C4-2B (cell line): ENCODE measurements around the gene LGALS9.

Experiments
- ZFX ChIP-seq: fragments of 450-650 bp; IDR thresholded peaks from 2 replicates; pipeline ENCODE4 v1.6.1; 2017
- TF ChIP-seq, protein P1 (sequence below): fragments of 450-650 bp; conservative IDR thresholded peaks from 2 replicates; pipeline ENCODE4 v1.5.1; 2017; ENCODE audit warnings: mild to moderate bottlenecking

- TF ChIP-seq, protein P1, sequence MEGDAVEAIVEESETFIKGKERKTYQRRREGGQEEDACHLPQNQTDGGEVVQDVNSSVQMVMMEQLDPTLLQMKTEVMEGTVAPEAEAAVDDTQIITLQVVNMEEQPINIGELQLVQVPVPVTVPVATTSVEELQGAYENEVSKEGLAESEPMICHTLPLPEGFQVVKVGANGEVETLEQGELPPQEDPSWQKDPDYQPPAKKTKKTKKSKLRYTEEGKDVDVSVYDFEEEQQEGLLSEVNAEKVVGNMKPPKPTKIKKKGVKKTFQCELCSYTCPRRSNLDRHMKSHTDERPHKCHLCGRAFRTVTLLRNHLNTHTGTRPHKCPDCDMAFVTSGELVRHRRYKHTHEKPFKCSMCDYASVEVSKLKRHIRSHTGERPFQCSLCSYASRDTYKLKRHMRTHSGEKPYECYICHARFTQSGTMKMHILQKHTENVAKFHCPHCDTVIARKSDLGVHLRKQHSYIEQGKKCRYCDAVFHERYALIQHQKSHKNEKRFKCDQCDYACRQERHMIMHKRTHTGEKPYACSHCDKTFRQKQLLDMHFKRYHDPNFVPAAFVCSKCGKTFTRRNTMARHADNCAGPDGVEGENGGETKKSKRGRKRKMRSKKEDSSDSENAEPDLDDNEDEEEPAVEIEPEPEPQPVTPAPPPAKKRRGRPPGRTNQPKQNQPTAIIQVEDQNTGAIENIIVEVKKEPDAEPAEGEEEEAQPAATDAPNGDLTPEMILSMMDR, result no peak
- no peak for TF ChIP-seq ZFX
Observed at GRCh38 chr17:27666831-27667560, 36.0 kb downstream of the LGALS9 start.
